HG03558 (cell line): Measurements from ENCODE around the gene WDR82.

Experiments
- ATAC-seq: cut with Tn5 transposase; IDR thresholded peaks from one replicate; pipeline ENCODE4 v1.9.1; 2021; ENCODE audit warnings: moderate number of reproducible peaks; ENCODE audit not compliant: unreplicated experiment; ENCODE audit errors: extremely low read depth

Gene WDR82

GRCh38 chr3:52240886-52241370, 37.5 kb downstream of the WDR82 start:
- no peak for ATAC-seq

- ATAC-seq = no peak
Measured at GRCh38 chr3:52240059-52240885, 38.2 kb downstream of the WDR82 start.

- no peak for ATAC-seq
Measured at GRCh38 chr3:52238761-52239701, 39.4 kb downstream of the WDR82 start, which contains the start of gene TWF2. Gene TWF2 (minus strand): TSS chr3:52239158. CDS start chr3:52239016, 142 bp downstream.

- no peak for ATAC-seq
Measured at GRCh38 chr3:52238193-52238760, 40.2 kb downstream of the WDR82 start.

GRCh38 chr3:52237657-52238172, 40.7 kb downstream of the WDR82 start:
- no peak for ATAC-seq

- ATAC-seq = no peak
Measured at GRCh38 chr3:52237006-52237656, 41.3 kb downstream of the WDR82 start.

GRCh38 chr3:52236424-52236886, 42.0 kb downstream of the WDR82 start:
- no peak for ATAC-seq

- no peak for ATAC-seq
Measured at GRCh38 chr3:52234516-52235447, 43.7 kb downstream of the WDR82 start.

GRCh38 chr3:52233968-52234367, 44.5 kb downstream of the WDR82 start:
- ATAC-seq = no peak

GRCh38 chr3:52233108-52233591, 45.3 kb downstream of the WDR82 start:
- no peak for ATAC-seq

- no peak for ATAC-seq
Measured at GRCh38 chr3:52232279-52233107, 46.0 kb downstream of the WDR82 start.

GRCh38 chr3:52231502-52232278, 46.8 kb downstream of the WDR82 start:
- no peak for ATAC-seq

GRCh38 chr3:52230889-52231499, 47.5 kb downstream of the WDR82 start:
- ATAC-seq = no peak

GRCh38 chr3:52230461-52230860, 48.0 kb downstream of the WDR82 start:
- ATAC-seq = no peak

- no peak for ATAC-seq
Measured at GRCh38 chr3:52229656-52230055, 48.8 kb downstream of the WDR82 start.

- ATAC-seq = no peak
Measured at GRCh38 chr3:52228751-52229291, 49.6 kb downstream of the WDR82 start.
